Choroid plexus epithelial cell (primary cell): Measurements from ENCODE around the gene ZZZ3.

ENCODE experiments used
- DNase-seq: peaks from one replicate; pipeline ENCODE4 v3.0.0-alpha.2; 2010; ENCODE audit warnings: low read depth
- H3K4me3 ChIP-seq: 2 replicates; pipeline ENCODE4 v1.5.1; 2011; ENCODE audit warnings: low read depth, mild to moderate bottlenecking, control low read depth, low read length, moderate library complexity
- CTCF ChIP-seq: conservative IDR thresholded peaks from 2 replicates; pipeline ENCODE4 v1.5.1; 2011; ENCODE audit warnings: low read depth, mild to moderate bottlenecking, control low read depth, inconsistent platforms, low read length, moderate library complexity

ZZZ3 gene

DNA sequence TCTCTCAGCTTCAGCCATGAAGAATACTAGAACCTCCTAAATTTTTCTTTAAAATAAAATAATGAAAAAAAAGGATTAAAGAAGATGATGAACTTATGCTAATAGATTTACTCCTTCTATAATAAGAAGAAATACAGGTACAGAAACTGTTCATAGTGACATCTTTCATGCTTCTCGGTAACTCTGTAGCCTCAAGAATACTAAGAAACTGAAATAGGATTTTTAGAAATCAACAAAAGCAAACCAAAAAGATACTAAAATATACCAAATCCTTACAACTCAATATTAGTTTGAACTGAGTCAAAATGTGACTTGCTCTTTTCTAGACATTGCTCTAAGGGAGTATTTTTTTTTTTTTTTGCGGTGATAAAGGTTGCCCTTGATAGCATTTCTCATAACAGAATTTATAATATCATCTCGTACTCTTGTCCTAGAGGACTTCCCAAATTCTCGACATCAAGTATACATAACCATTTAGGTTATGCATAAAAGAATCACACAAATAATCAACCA lies 42.8 kb downstream of the ZZZ3 start:
- H3K4me3 ChIP-seq = no peak overlapping the region
- no peak for TF ChIP-seq CTCF
- no peak for DNase-seq

DNA sequence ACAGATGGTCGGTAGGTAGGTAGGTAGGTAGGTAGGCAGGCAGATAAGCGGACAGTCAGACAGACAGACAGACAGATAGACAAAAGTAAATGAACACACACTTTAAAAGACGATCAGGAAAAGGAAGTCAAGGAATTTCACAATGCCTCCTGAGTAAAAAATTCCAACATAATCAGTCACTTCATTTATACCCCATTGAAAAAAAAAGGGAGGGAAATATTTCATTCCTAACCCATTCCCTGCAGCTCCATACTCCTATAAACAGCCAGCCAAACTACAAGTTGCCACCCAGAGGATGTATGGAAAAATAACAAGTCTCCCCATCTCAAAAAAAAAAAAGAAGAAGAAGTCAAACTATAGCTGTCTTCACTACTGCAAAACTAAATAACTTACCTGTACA lies 43.4 kb downstream of the ZZZ3 start:
- no peak for TF ChIP-seq CTCF
- no peak overlapping the region for H3K4me3 ChIP-seq

DNA sequence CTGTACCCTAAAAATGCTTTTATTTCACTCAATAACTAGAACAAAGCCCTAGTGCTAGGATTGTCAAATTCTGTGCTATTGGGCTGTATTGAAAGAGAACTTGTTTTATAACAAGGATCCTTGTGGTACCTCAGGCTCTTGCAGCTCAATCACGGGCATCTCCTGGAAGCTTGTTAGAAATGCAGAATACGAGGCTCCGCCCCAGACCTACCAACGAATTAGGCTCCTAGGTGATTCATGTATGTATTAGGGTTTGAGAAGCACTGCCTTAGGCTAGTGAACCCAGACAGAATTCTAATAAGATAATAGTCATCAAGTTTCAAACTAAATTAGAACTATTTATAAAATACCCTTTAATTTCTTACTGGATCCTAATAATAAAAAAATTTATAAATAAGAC lies 45.6 kb downstream of the ZZZ3 start:
- no peak for DNase-seq
- TF ChIP-seq CTCF = no peak

More for the DNA sequence above, 43.4 kb downstream of the ZZZ3 start:
- peak; percentile 21 for DNase-seq

More for the DNA sequence above, 45.6 kb downstream of the ZZZ3 start:
- H3K4me3 ChIP-seq = no peak overlapping the region
